GM12892 (cell line): ENCODE measurements around the gene GABRG3.

Experiments used
- POLR2A ChIP-seq: IDR thresholded peaks from 2 replicates; pipeline ENCODE4 v1.6.1; 2011; ENCODE audit warnings: low read depth, low read length, control low read depth
- POLR2AphosphoS5 ChIP-seq: IDR thresholded peaks from 2 replicates; pipeline ENCODE4 v1.6.1; 2011; ENCODE audit warnings: low read depth, low read length, control low read depth

DNA sequence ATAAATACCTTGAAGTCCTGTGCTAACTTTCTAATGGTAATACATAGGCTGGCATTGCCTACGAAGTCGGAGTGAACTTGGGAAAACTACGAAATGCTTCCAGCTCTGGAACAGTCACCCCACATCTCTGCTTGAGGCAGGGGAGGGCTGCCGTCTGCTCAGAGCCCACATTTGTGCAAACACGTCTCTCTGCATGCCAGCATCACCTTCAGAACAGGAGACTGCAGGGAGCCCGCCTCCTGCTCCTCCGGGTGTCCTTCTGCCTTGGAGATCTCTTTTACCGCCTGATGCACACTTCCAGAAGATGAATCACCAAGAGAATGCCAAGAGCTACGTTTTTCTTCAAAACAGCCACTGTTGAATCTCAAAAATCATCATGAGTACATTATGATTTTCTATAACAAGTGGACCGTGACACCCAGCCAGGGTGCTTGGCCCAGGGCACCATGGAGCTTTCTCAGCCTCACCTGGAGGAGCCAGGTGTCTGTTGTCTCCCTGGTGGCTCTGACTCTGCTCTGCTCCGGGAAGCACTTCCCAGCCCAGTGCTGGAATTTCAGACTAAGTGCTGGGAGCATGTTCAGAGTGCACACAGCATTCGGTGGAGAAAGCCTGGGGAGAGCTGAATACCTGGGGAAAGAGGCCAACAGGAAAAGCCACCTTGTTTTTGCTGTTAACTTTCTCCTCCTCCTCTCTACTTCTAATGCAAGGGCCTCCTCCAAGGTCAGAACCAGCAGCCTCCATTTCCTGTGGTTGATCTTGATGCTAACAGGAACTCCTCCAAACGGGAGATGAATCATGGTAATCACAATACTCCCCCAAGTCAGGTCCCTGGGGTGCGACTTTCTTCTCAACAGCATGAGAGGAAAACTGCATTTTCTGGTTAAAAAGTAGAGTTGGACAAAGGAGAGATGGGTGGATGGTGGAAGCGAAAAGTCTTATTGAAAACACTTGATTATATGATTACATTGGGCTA, 467.7 kb downstream of the GABRG3 start:
- TF ChIP-seq POLR2AphosphoS5 (no peak), POLR2A (no peak)
